Measurements from ENCODE around the gene NDUFA8. TPM values are rescaled to one million over a fixed set of nuclear protein-coding genes. Genes with fewer than 3 reads are reported as not detected.
A peak's percentile ranks its signal among the peaks of the same experiment; 100 is the strongest.

NDUFA8 gene
- total and polyA plus RNA-seq, 9 of the 15 experiments (the other 6 are each of a cell fraction or from before 2014, with no cell fraction given) = 105 to 212 (median 133) TPM

DNA sequence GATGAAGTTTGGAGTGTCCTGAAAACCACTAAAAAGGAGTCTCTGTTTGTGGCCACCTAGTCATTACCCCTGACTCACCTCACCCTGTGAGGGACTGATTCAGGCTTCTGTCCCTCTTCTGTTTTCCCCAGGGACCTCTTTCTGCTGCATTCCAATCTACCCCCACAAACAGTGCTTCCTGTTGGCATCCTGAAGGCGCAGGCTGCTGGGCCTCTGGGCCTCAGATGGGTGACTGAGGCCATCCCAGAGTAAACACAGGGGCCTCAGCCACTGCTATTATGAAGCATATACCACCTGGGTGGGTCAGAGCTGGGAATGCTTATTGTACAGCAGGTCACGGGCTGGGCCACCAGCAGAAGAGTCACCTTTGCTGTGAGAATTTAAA is 20.1 kb upstream of the NDUFA8 start (continued):
- TF ChIP-seq, protein P1, sequence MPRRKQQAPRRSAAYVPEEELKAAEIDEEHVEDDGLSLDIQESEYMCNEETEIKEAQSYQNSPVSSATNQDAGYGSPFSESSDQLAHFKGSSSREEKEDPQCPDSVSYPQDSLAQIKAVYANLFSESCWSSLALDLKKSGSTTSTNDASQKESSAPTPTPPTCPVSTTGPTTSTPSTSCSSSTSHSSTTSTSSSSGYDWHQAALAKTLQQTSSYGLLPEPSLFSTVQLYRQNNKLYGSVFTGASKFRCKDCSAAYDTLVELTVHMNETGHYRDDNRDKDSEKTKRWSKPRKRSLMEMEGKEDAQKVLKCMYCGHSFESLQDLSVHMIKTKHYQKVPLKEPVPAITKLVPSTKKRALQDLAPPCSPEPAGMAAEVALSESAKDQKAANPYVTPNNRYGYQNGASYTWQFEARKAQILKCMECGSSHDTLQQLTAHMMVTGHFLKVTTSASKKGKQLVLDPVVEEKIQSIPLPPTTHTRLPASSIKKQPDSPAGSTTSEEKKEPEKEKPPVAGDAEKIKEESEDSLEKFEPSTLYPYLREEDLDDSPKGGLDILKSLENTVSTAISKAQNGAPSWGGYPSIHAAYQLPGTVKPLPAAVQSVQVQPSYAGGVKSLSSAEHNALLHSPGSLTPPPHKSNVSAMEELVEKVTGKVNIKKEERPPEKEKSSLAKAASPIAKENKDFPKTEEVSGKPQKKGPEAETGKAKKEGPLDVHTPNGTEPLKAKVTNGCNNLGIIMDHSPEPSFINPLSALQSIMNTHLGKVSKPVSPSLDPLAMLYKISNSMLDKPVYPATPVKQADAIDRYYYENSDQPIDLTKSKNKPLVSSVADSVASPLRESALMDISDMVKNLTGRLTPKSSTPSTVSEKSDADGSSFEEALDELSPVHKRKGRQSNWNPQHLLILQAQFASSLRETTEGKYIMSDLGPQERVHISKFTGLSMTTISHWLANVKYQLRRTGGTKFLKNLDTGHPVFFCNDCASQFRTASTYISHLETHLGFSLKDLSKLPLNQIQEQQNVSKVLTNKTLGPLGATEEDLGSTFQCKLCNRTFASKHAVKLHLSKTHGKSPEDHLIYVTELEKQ (CRISPR knock-in tag; IDR thresholded peaks at IDR 0.05) = no peak

DNA sequence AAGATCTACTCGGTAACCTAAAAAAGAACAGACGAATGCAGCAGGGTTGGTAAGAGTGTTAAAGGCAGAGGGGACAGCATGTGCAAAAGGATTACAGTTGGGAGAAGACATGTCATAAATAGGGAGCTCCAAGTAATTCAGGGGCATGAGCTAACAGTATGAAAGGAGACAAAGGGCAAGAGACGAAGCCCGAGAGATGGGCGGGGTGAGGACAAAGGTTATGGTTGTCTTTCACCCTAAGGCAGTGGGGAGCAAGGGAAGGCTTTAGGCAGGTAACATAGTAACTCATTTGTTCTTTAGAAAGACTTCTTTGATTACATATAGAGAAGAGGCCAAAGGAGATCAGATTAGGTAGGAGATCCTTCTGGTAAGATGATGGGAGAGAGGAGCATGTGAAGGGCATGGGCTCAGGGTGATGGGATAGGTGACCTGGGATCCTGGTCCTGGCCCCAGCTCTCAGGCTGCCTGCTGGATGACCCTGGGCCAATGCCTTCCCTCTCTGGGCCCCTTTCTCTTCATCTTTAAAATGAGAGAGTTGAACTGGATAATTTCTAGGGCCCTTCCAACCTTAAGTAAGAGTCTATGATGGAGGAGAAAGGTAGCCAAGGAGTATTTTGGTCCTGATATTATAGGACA is 19.6 kb upstream of the NDUFA8 start:
- POLR2A ChIA-PET = interaction anchor here (0.6 kb wide), 1 partner anchor 56 kb away, joined by 3 read pairs; no protein-coding TSS in a partner anchor
- Histone ChIP-seq H3K27me3 (ENCODE audit: control insufficient read depth in 2 of 2, insufficient read depth in 2 of 2, low read length in 2 of 2) (no peaks in the 10 kb centered on the region), H3K4me2 (ENCODE audit: insufficient read depth, low read length) (no peak overlapping the region; the same call in 1 of the 2 replicates), H3K9me1 (ENCODE audit: control insufficient read depth, insufficient read depth, low read length) (no peaks in the 10 kb centered on the region), H3K4me3 (no peak overlapping the region), H3K9ac (ENCODE audit: insufficient read depth in 1 of 2, low read depth in 2 of 2, low read length in 2 of 2) (peak overlapping the region in 1 of 2 experiments; percentile 60; a peak in 1 of 4 replicates), H3K27ac (ENCODE audit: extremely low read depth, low read depth, low read length) (no peak overlapping the region), H3K9me3 (replicated peaks; ENCODE audit: control insufficient read depth, insufficient read depth, low read depth, low read length) (no peaks in the 10 kb centered on the region), H4K20me1 (replicated peaks; ENCODE audit: control insufficient read depth, insufficient read depth, low read length) (no peaks in the 10 kb centered on the region), H3K36me3 (ENCODE audit: control insufficient read depth, insufficient read depth, low read length) (no peaks in the 10 kb centered on the region), H2AFZ (ENCODE audit: low read depth, low read length) (0 out of 2 replicates have a peak overlapping the region, but pooled peaks have one; percentile 41), H3K4me1 (replicated peaks in 1 of 2; ENCODE audit: control insufficient read depth in 2 of 2, insufficient read depth in 2 of 2, low read length in 2 of 2) (peaks cover 0 to 18% of the 10 kb centered on the region in 2 experiments; a peak in 2 of 5 replicates), H3K79me2 (ENCODE audit: control insufficient read depth, insufficient read depth, low read length) (no peaks in the 10 kb centered on the region)
- no peak for TF ChIP-seq HNRNPUL1 (IDR thresholded peaks at IDR 0.05; ENCODE audit: low read length)
- no peak for TF ChIP-seq PHB2 (IDR thresholded peaks at IDR 0.05; ENCODE audit: low read depth)
- no peak for TF ChIP-seq ARID2 (IDR thresholded peaks at IDR 0.05)
- TF ChIP-seq, protein P2, sequence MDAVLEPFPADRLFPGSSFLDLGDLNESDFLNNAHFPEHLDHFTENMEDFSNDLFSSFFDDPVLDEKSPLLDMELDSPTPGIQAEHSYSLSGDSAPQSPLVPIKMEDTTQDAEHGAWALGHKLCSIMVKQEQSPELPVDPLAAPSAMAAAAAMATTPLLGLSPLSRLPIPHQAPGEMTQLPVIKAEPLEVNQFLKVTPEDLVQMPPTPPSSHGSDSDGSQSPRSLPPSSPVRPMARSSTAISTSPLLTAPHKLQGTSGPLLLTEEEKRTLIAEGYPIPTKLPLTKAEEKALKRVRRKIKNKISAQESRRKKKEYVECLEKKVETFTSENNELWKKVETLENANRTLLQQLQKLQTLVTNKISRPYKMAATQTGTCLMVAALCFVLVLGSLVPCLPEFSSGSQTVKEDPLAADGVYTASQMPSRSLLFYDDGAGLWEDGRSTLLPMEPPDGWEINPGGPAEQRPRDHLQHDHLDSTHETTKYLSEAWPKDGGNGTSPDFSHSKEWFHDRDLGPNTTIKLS (IDR thresholded peaks at IDR 0.05; ENCODE audit: borderline replicate concordance, low read depth) = no peak
- TF ChIP-seq, protein P3, sequence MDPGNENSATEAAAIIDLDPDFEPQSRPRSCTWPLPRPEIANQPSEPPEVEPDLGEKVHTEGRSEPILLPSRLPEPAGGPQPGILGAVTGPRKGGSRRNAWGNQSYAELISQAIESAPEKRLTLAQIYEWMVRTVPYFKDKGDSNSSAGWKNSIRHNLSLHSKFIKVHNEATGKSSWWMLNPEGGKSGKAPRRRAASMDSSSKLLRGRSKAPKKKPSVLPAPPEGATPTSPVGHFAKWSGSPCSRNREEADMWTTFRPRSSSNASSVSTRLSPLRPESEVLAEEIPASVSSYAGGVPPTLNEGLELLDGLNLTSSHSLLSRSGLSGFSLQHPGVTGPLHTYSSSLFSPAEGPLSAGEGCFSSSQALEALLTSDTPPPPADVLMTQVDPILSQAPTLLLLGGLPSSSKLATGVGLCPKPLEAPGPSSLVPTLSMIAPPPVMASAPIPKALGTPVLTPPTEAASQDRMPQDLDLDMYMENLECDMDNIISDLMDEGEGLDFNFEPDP (CRISPR knock-in tag; IDR thresholded peaks at IDR 0.05) = no peak
- BruUV-seq (replicated peaks) = no TSS peak
- 7% methylated on average over 5 of the region's 5 CpGs for WGBS (ENCODE audit: insufficient coverage, low coverage, missing lambda C conversion rate)
- ATAC-seq = no peak; the same call in 1 of the 3 replicates
- in situ Hi-C loops (cut with MboI) = no loop called here
- intact Hi-C loops (cut with micrococcal nuclease) = no loop called here
- CTCF ChIA-PET (ENCODE audit: low intra/inter-chr PET ratio) = no interaction called here
- no peak for DNase-seq (ENCODE audit: extremely low read depth in 1 of 4, low spot score in 3 of 4)
- FAIRE-seq = no peak

All from K562 (cell line).